ENCODE results near the gene SLC47A2.

The SLC47A2 gene

GRCh38 chr17:19742495-19742894 is 26.1 kb upstream of the SLC47A2 start:
- TF ChIP-seq SIN3A (IDR thresholded peaks at IDR 0.05; ENCODE audit: borderline replicate concordance, insufficient read depth, low read length) (no peak), FOXP2 (optimal IDR thresholded peaks at IDR 0.05; ENCODE audit: borderline replicate concordance, extremely low read depth, extremely low read length, insufficient read depth) (no peak), TAF1 (IDR thresholded peaks at IDR 0.05; ENCODE audit: borderline replicate concordance, insufficient read depth, low read length) (no peak), POLR2AphosphoS5 (IDR thresholded peaks at IDR 0.05; ENCODE audit: low read depth, low read length) (no peak), REST (IDR thresholded peaks at IDR 0.05; ENCODE audit: insufficient read depth in 1 of 2, low read depth in 2 of 2, low read length in 2 of 2) (no peak)

- no peak for TF ChIP-seq SIN3A (IDR thresholded peaks at IDR 0.05; ENCODE audit: borderline replicate concordance, insufficient read depth, low read length)
Measured at GRCh38 chr17:19741832-19742457, 25.6 kb upstream of the SLC47A2 start.

GRCh38 chr17:19740933-19741332 is 24.5 kb upstream of the SLC47A2 start:
- TF ChIP-seq TAF1 (IDR thresholded peaks at IDR 0.05; ENCODE audit: borderline replicate concordance, insufficient read depth, low read length), result no peak
- TF ChIP-seq SIN3A (IDR thresholded peaks at IDR 0.05; ENCODE audit: borderline replicate concordance, insufficient read depth, low read length), result no peak
- TF ChIP-seq FOXP2 (optimal IDR thresholded peaks at IDR 0.05; ENCODE audit: borderline replicate concordance, extremely low read depth, extremely low read length, insufficient read depth), result no peak
- TF ChIP-seq REST (IDR thresholded peaks at IDR 0.05; ENCODE audit: insufficient read depth in 1 of 2, low read depth in 2 of 2, low read length in 2 of 2), result no peak
- TF ChIP-seq POLR2AphosphoS5 (IDR thresholded peaks at IDR 0.05; ENCODE audit: low read depth, low read length), result no peak

GRCh38 chr17:19739241-19740201 is 23.1 kb upstream of the SLC47A2 start:
- TF ChIP-seq FOXP2 (optimal IDR thresholded peaks at IDR 0.05; ENCODE audit: borderline replicate concordance, extremely low read depth, extremely low read length, insufficient read depth) (no peak), TAF1 (IDR thresholded peaks at IDR 0.05; ENCODE audit: borderline replicate concordance, insufficient read depth, low read length) (no peak), POLR2AphosphoS5 (IDR thresholded peaks at IDR 0.05; ENCODE audit: low read depth, low read length) (no peak), REST (IDR thresholded peaks at IDR 0.05; ENCODE audit: insufficient read depth in 1 of 2, low read depth in 2 of 2, low read length in 2 of 2) (no peak), SIN3A (IDR thresholded peaks at IDR 0.05; ENCODE audit: borderline replicate concordance, insufficient read depth, low read length) (no peak)

GRCh38 chr17:19738757-19739156 is 22.4 kb upstream of the SLC47A2 start:
- TF ChIP-seq TAF1 (IDR thresholded peaks at IDR 0.05; ENCODE audit: borderline replicate concordance, insufficient read depth, low read length) (no peak), SIN3A (IDR thresholded peaks at IDR 0.05; ENCODE audit: borderline replicate concordance, insufficient read depth, low read length) (no peak), REST (IDR thresholded peaks at IDR 0.05; ENCODE audit: insufficient read depth in 1 of 2, low read depth in 2 of 2, low read length in 2 of 2) (no peak), FOXP2 (optimal IDR thresholded peaks at IDR 0.05; ENCODE audit: borderline replicate concordance, extremely low read depth, extremely low read length, insufficient read depth) (no peak), POLR2AphosphoS5 (IDR thresholded peaks at IDR 0.05; ENCODE audit: low read depth, low read length) (no peak)

Measured in PFSK-1 (cell line).